GM19372 (cell line): ENCODE results near the gene GPC5.
A peak's percentile ranks its signal among the peaks of the same experiment; 100 is the strongest.
"Not testable (repeated sequence)": the region's sequence is repeated elsewhere in the genome, so short reads cannot be mapped to it uniquely, and the experiment has no call there.

ENCODE experiments used
- ATAC-seq: cut with Tn5 transposase; IDR thresholded peaks from one replicate; pipeline ENCODE4 v1.9.1; 2021; ENCODE audit warnings: mild to moderate bottlenecking, low read depth, moderate library complexity; ENCODE audit not compliant: unreplicated experiment

The GPC5 gene

DNA sequence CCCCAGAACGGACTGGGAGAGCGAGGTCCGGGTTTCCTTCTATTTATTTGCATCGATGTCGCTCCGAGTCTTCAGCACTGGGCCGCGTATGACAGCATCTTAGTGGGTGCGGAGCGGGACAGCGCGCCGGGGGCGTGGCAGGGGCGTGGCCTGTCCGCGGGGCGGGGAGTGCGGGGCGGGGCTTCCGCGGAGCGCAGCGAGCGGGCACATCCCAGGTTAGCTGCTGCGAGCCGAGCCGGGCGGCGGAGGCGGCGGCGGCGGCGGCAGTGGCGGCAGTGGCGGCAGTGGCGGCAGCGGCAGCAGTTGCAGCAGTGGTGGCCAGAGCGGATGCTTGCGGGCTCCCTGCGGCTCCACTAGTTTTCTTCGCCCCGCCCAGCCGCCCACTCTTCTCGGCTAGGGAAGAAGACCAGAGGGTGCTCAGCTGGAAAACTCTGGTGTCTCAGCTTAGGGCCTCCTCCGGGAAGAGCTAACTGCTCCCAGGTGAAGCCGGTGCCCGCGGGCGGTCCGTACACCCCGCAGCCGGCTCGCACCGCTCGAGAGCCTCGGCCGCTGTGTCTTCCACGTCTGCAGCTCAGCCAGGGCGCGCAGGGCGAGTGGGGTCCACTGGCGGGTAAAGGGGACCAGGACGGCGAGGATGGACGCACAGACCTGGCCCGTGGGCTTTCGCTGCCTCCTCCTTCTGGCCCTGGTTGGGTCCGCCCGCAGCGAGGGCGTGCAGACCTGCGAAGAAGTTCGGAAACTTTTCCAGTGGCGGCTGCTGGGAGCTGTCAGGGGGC lies at the start of gene GPC5:
Gene GPC5 (plus strand): TSS at position 209 of the 776 bp plus-strand sequence.
- peak; percentile 85 for ATAC-seq

DNA sequence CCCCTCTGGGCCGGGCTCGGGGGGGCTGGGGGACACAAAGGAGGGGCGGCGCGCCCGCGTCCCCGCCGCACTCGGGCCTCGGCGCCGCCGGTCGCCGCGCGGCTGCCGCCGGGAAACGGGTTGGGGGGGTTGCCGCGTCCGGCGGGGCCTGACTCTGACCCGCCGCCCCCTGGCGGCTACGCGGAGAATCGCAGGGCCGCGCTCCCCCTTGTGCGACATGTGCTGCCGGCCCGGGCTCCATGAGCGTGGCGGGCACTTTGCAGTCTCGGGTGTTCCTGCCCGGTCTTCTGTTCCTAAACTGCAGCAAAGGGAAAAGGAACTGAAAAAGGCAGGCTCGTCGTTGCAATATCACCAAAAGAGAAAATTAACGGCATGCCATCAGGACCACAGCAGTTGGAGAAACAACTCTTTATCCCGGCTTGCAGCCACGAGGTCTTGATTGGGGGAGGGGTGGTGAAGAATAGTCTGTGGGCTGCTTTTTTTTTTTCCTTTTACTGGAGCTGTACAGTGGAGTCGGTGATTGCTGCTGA lies 49.5 kb upstream of the GPC5 start:
- peak; percentile 44 for ATAC-seq

DNA sequence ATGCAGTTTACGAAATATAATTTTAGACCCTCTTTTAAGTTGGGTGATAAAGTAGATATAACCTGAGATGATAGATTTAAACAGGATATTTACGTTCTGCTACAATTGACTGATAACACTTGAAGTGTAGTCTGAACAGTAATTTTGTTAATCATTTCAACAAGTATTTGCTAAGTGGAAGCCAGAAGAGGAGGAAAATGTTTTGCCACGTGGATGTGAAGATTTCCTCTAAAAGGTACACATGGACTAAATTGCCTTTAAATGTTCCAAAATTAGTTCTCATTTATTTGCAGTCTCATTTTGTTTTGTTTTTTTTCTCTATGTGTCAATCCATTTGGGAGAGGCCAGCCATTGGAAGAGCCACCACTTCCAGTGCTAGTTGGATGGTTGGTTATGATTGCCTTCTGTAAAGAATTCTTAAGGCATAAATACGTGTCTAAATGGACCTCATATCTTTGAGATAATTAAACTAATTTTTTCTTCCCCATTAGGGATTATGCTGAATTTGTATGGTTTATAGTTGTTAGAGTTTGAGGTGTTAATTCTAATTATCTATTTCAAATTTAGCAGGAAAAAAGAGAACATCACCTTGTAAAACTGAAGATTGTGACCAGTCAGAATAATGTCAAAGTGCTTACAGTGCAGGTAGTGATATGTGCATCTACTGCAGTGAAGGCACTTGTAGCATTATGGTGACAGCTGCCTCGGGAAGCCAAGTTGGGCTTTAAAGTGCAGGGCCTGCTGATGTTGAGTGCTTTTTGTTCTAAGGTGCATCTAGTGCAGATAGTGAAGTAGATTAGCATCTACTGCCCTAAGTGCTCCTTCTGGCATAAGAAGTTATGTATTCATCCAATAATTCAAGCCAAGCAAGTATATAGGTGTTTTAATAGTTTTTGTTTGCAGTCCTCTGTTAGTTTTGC lies 48.2 kb upstream of the GPC5 start:
- no peak for ATAC-seq

DNA sequence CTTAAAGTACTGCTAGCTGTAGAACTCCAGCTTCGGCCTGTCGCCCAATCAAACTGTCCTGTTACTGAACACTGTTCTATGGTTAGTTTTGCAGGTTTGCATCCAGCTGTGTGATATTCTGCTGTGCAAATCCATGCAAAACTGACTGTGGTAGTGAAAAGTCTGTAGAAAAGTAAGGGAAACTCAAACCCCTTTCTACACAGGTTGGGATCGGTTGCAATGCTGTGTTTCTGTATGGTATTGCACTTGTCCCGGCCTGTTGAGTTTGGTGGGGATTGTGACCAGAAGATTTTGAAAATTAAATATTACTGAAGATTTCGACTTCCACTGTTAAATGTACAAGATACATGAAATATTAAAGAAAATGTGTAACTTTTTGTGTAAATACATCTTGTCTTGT lies 47.3 kb upstream of the GPC5 start:
- no peak for ATAC-seq

DNA sequence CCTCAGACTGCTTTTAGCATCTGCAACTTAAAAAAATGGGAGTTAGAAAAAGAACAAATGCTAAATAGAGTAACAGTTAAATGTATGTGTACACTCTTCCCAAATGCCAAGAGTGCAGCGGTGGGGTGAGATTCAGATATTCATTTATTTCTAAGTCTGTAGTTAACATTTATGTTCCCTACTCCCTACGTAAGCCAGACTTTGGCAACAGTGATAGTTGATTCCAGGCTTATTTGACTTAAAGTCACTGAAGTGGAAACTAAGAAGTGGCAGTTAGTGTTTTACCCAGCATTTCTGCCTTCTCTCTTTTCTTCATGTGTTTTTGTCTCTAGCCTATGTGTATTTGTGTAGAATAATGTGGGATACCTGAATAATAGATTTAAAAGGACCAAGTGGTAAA lies 46.4 kb upstream of the GPC5 start:
- no peak for ATAC-seq

DNA sequence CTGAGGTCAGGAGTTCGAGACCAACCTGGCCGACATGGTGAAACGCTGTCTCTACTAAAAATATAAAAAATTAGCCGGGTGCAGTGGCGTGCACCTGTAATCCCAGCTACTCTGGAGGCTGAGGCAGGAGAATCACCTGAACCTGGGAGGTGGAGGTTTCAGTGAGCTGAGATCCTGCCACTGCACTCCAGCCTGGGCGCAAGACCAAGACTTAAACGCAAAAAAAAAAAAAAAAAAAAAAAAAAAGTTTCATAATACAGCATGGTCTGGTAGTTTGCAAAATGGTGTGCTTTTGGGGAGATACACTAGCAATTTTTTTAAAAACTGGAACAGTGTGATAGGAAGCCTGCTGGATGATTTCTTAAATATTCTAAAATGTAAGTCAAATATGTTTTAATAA lies 45.5 kb upstream of the GPC5 start:
- not testable (repeated sequence) for ATAC-seq

DNA sequence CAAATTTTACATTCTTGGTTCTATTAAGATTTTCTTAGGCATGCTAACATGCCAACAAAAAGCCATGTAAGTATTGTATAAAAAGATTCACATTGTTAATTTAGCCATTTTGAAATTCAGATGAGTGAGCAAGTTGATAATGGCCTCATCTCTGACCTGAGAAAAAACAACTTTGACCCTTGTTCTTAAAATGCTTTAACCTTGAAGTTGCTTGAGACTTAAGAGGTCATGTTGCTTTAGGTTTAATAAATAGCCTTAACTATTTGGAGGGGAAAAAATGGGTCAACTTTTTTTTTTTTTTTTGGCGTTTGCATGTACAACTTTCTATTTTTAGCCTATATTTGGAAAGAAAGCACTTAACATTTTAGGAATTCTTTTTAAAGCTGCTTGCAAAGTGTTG lies 44.9 kb upstream of the GPC5 start:
- ATAC-seq, result no peak

DNA sequence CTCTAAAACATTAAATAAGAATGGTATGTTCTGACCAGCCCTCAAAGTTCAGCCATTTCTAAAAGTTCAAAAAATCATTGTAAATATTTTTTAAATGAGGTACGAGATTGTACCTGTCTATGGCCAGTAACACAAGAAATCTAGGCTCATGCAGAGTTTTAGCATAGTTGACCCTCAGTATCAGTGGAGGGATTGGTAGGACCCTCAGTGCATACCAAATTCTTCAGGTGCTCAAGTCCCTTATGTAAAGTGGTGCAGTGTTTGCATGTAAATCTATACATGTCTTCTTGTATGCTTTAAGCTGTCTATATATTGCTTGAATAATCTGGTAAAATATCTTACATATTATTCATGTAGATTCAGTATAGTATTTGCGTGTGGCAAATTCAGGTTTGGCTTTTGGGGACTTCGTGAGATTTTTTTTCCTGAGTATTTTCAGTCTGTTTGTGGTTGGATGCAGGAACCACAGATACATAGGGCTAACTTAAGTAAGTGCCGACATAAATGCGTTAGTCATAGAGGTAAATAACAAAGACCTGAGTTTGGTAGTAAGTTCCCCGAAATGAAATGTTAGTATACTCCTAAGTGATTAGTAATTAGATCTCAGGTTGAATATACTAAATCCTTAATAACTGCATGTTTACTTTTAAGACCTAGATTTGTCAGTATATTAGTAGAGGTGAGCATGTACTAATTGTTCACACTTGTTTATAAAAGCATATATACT lies 43.2 kb upstream of the GPC5 start:
- no peak for ATAC-seq

DNA sequence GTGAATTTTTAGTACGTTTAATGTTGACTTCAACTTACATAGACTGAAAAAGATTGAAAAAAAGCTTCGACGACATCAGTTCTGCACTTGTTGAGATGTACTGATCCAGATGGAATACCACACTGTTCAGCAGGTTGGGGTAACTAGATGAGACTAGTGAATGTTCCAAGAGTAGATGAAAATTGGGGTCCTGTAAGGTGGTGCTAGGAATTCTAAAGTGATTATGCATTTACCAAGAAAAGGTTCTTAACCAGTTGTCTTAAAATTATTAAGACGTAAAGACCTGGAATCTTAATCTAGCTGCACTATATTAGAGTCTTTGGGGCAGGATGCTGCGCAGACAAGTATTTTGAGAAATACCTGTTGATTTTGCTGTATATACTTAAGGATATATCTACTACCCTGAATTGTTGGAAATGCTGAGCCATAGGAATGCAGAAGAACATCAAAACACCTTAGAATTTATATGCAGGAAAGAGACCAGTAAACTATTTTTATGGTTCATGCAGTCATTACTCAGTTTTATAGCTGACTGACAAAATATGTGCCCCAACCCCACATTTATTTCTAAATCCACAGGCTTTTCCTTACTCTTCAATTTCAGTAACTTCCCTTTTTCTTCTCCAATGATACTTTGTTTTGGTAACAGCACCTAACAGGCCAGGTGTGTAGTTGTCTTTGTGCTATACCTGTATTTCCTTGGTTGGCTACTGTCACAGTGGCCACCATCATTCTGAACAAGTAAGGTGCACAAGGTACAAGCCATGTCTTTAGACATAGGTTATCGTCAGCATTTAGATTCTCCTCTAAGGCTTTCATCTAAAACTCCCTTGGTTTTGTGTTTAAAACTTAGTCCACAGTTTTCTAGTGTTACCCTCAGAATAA lies 42.4 kb upstream of the GPC5 start:
- no peak for ATAC-seq

DNA sequence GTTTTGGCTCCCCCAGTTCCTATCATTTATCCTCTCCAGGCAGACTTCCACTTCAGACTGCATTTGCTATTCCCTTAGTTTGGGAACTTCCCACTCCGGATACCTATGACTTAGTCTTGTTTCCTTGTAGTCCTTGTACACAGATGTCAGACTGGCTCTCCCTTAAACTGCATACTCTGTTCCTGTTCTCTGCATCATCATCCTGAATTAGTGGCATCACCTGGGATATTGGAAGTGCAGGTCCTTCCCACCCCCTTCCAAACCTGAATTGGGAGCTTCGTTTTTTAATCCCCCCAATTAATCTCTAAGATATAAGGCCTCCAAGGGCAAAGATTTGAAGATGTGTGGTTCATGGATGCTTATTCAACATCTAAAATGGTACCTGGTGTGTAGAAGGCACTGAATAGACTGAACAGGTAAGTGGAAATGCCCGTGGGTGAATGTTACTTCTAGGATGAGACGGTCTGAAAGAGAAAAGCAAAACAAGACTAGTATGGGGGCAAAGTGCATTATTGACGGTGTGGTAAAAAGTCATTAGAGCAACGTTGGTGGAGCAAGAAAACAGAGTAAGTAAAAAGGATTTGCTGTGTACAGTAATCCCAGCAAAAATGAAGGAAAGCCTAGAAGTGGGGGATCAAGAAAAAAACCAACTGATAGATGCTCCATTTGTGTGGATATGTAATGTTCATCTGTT lies 41.4 kb upstream of the GPC5 start:
- no peak for ATAC-seq

DNA sequence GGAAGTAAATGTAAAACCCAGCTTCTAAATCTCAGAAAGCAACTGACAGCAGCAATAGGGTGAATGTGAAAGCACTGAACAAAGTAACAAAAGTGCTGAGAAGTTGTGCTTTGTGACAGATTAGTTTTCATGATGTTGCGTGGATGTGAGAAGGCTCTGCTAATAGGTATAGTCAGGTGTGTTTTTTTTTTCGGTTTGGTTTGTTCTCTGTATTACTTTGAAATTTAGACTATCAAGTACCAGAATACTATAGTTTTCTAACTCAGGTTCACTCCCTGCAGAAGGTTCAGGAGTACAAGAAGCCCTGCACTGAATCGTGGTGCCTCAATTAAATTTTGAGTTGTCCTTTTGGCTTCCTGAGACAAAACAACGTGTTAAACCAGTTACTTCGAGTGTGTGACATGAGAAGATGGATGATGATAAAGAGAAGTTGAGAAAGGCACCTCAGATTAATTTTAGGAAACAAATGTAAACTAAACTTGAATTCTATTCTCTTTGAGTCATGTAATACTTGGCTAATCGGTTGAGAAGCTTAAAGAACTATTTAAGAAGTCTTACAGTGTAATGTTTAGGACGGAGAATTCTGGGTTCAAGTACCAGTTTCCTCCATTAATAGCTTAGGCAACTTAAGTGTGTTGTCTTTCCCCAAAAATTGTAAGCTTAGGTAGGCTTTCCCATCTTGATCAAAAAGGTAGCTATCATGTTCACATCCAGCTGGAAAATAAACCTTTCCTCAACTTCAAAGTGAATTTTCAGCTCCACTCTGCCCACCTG lies 40.6 kb upstream of the GPC5 start:
- ATAC-seq, result no peak

DNA sequence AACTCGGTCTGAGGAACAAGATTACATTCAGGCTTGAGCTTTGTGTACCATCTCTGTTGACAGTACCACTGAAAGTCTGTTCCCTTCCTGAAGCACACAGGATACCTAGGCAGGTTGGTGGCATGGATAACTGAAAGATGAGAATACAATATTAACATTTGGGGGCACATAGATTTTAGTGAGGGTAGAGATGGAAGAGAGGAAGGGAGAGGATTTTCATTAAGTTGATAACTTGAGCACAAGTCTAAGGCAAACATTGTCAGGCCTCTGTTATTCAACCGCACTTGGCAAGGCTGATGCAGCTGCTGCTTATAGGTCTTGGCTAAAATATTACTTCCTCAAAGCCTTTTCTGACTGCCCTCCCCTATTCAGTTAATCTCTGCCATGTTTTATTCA lies 40.0 kb upstream of the GPC5 start:
- no peak for ATAC-seq

DNA sequence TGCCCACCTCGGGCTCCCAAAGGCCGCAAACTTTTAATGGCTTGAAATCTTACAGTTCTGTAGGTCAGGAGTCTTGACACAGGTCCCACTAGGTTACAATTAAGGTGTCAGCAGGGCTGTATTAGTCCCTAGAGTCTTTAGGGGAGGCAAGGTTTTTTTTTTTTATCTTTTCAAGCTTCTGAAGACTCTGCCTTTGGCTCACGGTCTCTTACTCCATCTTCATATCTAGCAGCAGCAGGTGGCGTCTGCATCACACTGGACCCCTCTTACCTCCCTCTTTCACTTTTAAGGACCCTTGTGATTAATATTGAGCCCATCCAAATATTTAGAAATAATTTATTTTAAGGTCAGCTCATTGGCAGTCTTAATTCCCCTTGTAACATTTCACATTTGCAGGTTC lies 39.3 kb upstream of the GPC5 start:
- no peak for ATAC-seq

DNA sequence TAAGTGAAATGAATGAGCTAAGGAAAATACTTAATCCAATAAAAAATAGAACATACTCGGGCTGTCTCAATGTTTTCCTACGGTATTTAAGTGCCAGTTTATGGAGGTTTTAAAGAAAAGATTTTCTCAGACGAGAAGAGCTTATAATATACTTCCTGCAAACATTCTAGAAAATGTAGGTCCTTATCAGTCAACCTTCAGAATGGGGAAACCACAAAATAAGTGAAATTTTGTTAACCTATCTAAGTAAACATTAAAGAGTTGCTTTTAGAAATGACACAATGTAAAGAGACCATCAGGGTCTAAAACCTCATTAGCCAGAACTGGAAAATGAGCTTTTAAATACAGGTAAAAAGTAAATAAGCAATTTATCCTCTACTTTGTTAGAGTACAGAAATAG lies 38.8 kb upstream of the GPC5 start:
- ATAC-seq, result no peak

DNA sequence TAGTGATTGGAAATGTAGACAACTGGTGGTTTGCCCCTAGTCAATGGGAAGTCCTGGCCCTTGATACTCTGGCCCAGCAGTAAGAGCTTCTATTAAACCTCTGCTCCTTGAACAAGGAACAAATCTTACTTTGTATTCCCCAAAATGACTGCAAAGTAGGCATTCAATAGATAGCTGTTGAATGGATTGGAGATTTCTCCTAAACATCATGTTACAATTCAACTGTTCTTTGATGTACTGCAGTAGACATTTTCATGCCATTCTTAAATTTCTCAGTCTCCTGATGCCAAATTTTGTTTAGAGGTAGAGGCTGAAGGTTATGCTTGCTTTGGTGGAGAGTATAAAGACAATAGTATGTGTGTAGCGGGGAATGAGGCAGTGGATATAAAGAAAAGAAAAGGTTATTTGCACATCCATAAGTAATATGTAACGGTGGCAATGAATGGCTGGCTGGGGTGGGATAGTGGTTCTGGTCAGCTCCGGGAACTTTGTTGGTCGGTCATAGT lies 38.1 kb upstream of the GPC5 start:
- ATAC-seq, result no peak

DNA sequence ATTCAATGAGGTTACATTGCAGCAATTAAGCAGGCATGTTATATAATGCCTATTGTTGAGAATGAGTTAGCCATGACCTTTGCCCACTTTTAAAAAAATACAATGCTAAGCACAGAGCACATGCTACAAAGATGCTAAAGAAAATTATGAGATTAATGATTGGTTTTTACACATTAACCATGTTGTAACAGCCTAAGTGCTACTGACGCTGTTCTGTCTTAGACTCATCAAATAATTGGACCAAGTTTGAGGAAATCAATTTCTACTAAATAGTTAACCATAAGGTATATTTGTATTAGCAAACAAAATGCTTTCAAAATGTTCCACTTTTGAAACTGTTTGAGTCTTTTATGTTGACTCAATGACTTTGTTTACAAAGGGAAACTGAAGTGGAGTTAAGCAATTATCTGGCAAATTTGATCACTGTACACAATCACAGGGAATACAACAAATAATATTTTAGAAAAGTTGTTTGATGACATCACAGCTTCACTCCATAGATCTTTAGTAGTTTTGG lies 36.6 kb upstream of the GPC5 start:
- no peak for ATAC-seq

DNA sequence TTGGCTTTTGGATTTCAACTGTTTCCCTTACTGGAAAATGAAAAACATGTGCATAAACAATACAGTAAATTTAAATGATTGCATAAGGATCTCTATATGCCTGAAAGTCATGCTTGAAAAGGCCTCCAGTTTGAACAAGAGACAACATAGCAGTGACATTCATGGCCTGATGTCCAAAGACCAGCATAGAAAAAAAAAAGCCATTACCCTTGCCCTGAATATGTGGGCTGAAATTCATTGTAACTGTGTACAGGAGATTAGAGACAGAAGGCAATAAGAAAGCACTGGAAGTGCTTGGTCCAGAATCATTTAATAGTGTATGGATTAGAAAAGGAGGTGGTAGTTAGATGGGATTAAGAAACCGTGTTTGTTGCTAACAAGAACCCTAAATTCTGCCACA lies 35.5 kb upstream of the GPC5 start:
- ATAC-seq, result no peak

DNA sequence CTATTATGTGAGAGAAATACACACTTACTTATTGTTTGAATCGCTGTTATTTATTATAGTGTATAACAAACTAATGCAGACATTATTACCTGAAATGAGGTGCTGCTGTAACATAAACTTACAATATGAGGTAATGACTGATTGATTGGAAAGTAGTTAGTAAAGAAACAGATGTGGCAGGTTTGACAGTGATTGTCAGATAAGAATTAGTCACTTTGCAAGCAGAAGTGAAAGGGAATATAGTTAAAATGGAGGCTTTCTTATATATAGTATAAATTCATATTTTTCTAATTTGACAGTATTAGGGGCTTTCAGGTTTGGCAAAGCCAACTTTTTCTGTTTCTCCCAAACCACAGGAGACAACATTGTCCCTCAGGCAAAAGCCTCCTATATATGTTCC lies 30.3 kb upstream of the GPC5 start:
- no peak for ATAC-seq
